HG02571 (cell line): ENCODE results near the gene CST7.
"Not testable (repeated sequence)": the region's sequence is repeated elsewhere in the genome, so short reads cannot be mapped to it uniquely, and the experiment has no call there.

Experiments used
- ATAC-seq: cut with Tn5 transposase; IDR thresholded peaks from one replicate; pipeline ENCODE4 v1.9.1; 2021; ENCODE audit warnings: mild to moderate bottlenecking, moderate library complexity; ENCODE audit not compliant: unreplicated experiment

The CST7 gene

GRCh38 chr20:24929867-24930723, 19.0 kb upstream of the CST7 start:
- not testable (repeated sequence) for ATAC-seq

- ATAC-seq, result not testable (repeated sequence)
Observed at GRCh38 chr20:24930724-24931688, 18.1 kb upstream of the CST7 start.

- not testable (repeated sequence) for ATAC-seq
Observed at GRCh38 chr20:24931893-24932292, 17.2 kb upstream of the CST7 start.

GRCh38 chr20:24933266-24933908, 15.7 kb upstream of the CST7 start:
- no peak for ATAC-seq

- no peak for ATAC-seq
Observed at GRCh38 chr20:24934101-24934661, 14.9 kb upstream of the CST7 start.

GRCh38 chr20:24934716-24935115, 14.4 kb upstream of the CST7 start:
- no peak for ATAC-seq

- no peak for ATAC-seq
Observed at GRCh38 chr20:24935140-24935539, 13.9 kb upstream of the CST7 start.

- ATAC-seq, result no peak
Observed at GRCh38 chr20:24935766-24936525, 13.1 kb upstream of the CST7 start.

- no peak for ATAC-seq
Observed at GRCh38 chr20:24936526-24937407, 12.3 kb upstream of the CST7 start.

GRCh38 chr20:24937579-24937978, 11.5 kb upstream of the CST7 start:
- ATAC-seq, result no peak

- no peak for ATAC-seq
Observed at GRCh38 chr20:24938498-24938897, 10.6 kb upstream of the CST7 start.

GRCh38 chr20:24939036-24939435, 10.0 kb upstream of the CST7 start:
- ATAC-seq, result no peak

GRCh38 chr20:24942679-24943078, 6.4 kb upstream of the CST7 start:
- ATAC-seq, result no peak

GRCh38 chr20:24943196-24943595, 5.9 kb upstream of the CST7 start:
- ATAC-seq, result no peak

- no peak for ATAC-seq
Observed at GRCh38 chr20:24943731-24944130, 5.3 kb upstream of the CST7 start.

GRCh38 chr20:24946376-24946775, 2.7 kb upstream of the CST7 start:
- not testable (repeated sequence) for ATAC-seq

GRCh38 chr20:24948396-24948938, 602 bp upstream of the CST7 start:
- not testable (repeated sequence) for ATAC-seq

- no peak for ATAC-seq
Observed at GRCh38 chr20:24949756-24950127, 673 bp downstream of the CST7 start.
